K562 (cell line): Measurements from ENCODE around the gene CCDC127. TPM values are rescaled to one million over a fixed set of nuclear protein-coding genes. Genes with fewer than 3 reads are reported as not detected.

Source experiments
- ATF6 ChIP-seq: sonication (generic); formaldehyde crosslinking; IDR thresholded peaks from 2 replicates; pipeline ENCODE4 v1.4.0; 2020; ENCODE audit warnings: mild to moderate bottlenecking, missing genetic modification reagents
- CBX3 ChIP-seq, 2 experiments: IDR thresholded peaks; 1 replicate in 1 of 2; 2 replicates in 1 of 2; pipeline ENCODE4 v1.6.1; 2012; ENCODE audit warnings: inconsistent platforms in 2 of 2, low read length in 2 of 2, borderline replicate concordance in 1 of 2, control low read depth in 1 of 2
- DIDO1 ChIP-seq: fragments of 450-650 bp; IDR thresholded peaks from 2 replicates; pipeline ENCODE4 v1.6.1; 2016; ENCODE audit warnings: low read depth, missing biosample characterization, missing genetic modification characterization
- E2F4 ChIP-seq: sonication (generic); formaldehyde crosslinking; IDR thresholded peaks from 2 replicates; pipeline ENCODE4 v1.8.0; 2022; ENCODE audit warnings: mild to moderate bottlenecking, low read depth, missing genetic modification reagents
- HMGXB4 ChIP-seq: sonication (generic); formaldehyde crosslinking; IDR thresholded peaks from 2 replicates; pipeline ENCODE4 v1.8.1; 2023; ENCODE audit warnings: mild to moderate bottlenecking, missing genetic modification reagents
- KHSRP ChIP-seq: fragments of 450-650 bp; IDR thresholded peaks from 2 replicates; pipeline ENCODE4 v1.6.1; 2017
- MEIS2 ChIP-seq: fragments of 450-650 bp; IDR thresholded peaks from 2 replicates; pipeline ENCODE4 v1.6.1; 2014; ENCODE audit warnings: mild to moderate bottlenecking; ENCODE audit not compliant: partially characterized antibody
- NCOA2 ChIP-seq, 2 experiments: fragments of 450-650 bp; IDR thresholded peaks; 2 replicates each; pipeline ENCODE4 v1.6.1; 2018; ENCODE audit warnings: mild to moderate bottlenecking in 2 of 2, moderate library complexity in 1 of 2; ENCODE audit not compliant: partially characterized antibody in 2 of 2
- NRF1 ChIP-seq, 2 experiments: fragments of 450-650 bp; IDR thresholded peaks in 1 of 2; conservative IDR thresholded peaks in 1 of 2; 2 replicates each; pipeline ENCODE4 v1.6.1; 2014; ENCODE audit warnings: mild to moderate bottlenecking in 2 of 2
- PHF20 ChIP-seq: fragments of 450-650 bp; IDR thresholded peaks from 2 replicates; pipeline ENCODE4 v1.6.1; 2018; ENCODE audit not compliant: partially characterized antibody
- PHF21A ChIP-seq: fragments of 450-650 bp; IDR thresholded peaks from 2 replicates; pipeline ENCODE4 v1.6.1; 2017; ENCODE audit warnings: low read depth, borderline replicate concordance
- PTTG1 ChIP-seq: fragments of 450-650 bp; IDR thresholded peaks from 2 replicates; pipeline ENCODE4 v1.6.1; 2016; ENCODE audit warnings: low read depth, mild to moderate bottlenecking, missing genetic modification characterization, missing compliant biosample characterization
- RBM39 ChIP-seq: fragments of 200-400 bp; formaldehyde crosslinking; optimal IDR thresholded peaks from 2 replicates; pipeline ENCODE3; 2018; ENCODE audit warnings: low read depth, low read length
- SFPQ ChIP-seq: fragments of 200-400 bp; formaldehyde crosslinking; IDR thresholded peaks from 2 replicates; pipeline ENCODE4 v1.6.1; 2017; ENCODE audit warnings: mild to moderate bottlenecking, low read depth, low read length, moderate library complexity
- SMAD3 ChIP-seq: fragments of 450-650 bp; formaldehyde crosslinking; conservative IDR thresholded peaks from 2 replicates; pipeline ENCODE4 v1.4.0; 2020; ENCODE audit warnings: mild to moderate bottlenecking
- TARDBP ChIP-seq: fragments of 450-650 bp; IDR thresholded peaks from 2 replicates; pipeline ENCODE4 v1.6.1; 2016
- THAP7 ChIP-seq: fragments of 250-450 bp; sonication (Bioruptor Pico); IDR thresholded peaks from 2 replicates; pipeline ENCODE4 v1.5.0; 2021
- TRIM28 ChIP-seq: fragments of 450-650 bp; IDR thresholded peaks from 2 replicates; pipeline ENCODE4 v1.6.1; 2017
- XRCC5 ChIP-seq: fragments of 200-400 bp; formaldehyde crosslinking; IDR thresholded peaks from 2 replicates; pipeline ENCODE4 v1.6.1; 2017; ENCODE audit warnings: low read depth, mild to moderate bottlenecking, low read length
- ZNF551 ChIP-seq: fragments of 250-450 bp; sonication (Bioruptor Pico); IDR thresholded peaks from 2 replicates; pipeline ENCODE4 v1.5.0; 2021; ENCODE audit warnings: mild to moderate bottlenecking, moderate library complexity
- ZNF561 ChIP-seq: fragments of 450-650 bp; formaldehyde crosslinking; conservative IDR thresholded peaks from 2 replicates; pipeline ENCODE4 v1.4.0; 2020; ENCODE audit warnings: mild to moderate bottlenecking, moderate library complexity
- polyA plus RNA-seq, 8 experiments: library from polyadenylated mRNA; depleted of rRNA in 4 of 8; stranded (reverse) in 5 of 8; unstranded in 3 of 8; fragments of >200 nt; fragmentation: Nextera tagmentation in 2 of 8; fragmentation: Illumina TruSeq in 1 of 8; extraction: Ambion mirVana in 2 of 8; extraction: Trizol in 1 of 8; gene quantifications; 2 replicates each; pipeline versions ENCODE4 v1.2.1 to v1.2.3, GENCODE V29; 2011 to 2014; ENCODE audit warnings: inconsistent platforms in 1 of 8, missing spikeins in 1 of 8
- total RNA-seq, 7 experiments: library from RNA; depleted of rRNA in 6 of 7; stranded (reverse); fragments of >200 nt in 6 of 7; fragmentation: Illumina TruSeq in 2 of 7; extraction: Trizol in 2 of 7; gene quantifications; 2 replicates each; pipeline versions ENCODE4 v1.2.1 to v1.2.3, GENCODE V29; 2011 to 2021; ENCODE audit warnings: low replicate concordance in 1 of 7

Gene CCDC127
- total and polyA plus RNA-seq, 9 of the 15 experiments (the other 6 are each of a cell fraction or from before 2014, with no cell fraction given), result 2.7 to 4.5 (median 4.1) TPM

- TF ChIP-seq HMGXB4 (CRISPR knock-in tag) (no peak), PHF20 (no peak), RBM39 (no peak), CBX3 (IDR thresholded peaks at IDR 0.05; ENCODE audit: borderline replicate concordance in 1 of 2, low read length in 2 of 2) (no peak), ZNF561 (CRISPR knock-in tag) (no peak), MEIS2 (no peak), SFPQ (no peak), KHSRP (no peak), NRF1 (conservative IDR thresholded peaks at IDR 0.05 in 1 of 2, IDR thresholded peaks at IDR 0.05 in 1 of 2) (peak; percentile 12 to 28; a peak in 1 of 4 replicates), TRIM28 (no peak), ATF6 (CRISPR knock-in tag) (no peak), XRCC5 (0 out of 2 replicates have a peak, but pooled peaks have one; percentile 85), E2F4 (CRISPR knock-in tag) (no peak), TARDBP (no peak), NCOA2 (IDR thresholded peaks at IDR 0.05; ENCODE audit: partially characterized antibody in 2 of 2) (no peak), PTTG1 (tag) (no peak), SMAD3 (no peak), DIDO1 (tag) (no peak), ZNF551 (CRISPR knock-in tag) (no peak), PHF21A (no peak), THAP7 (CRISPR knock-in tag) (no peak)
Observed at GRCh38 chr5:188488-189481, 29.2 kb downstream of the CCDC127 start (continued).
